ENCODE measurements around the gene MYL11.

MYL11 gene

DNA sequence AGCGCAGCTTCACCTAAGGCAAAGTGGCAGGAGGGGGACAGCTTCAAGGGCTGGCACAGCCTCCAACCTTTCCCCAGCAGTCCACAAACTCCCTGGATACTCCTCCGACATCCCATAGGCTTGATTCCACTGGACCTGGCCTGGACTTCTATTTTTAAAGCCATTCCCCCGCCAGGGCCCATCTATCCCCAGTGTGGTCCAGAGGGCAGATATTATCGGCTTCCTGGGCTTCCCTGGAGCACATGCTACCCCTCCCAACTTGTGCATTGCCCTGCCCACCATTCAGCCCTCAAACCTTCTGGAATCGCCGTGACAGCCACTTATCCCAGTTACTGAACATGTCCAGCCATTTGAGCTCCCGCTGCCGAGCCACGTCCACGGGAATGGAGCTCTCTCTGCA, 9.4 kb upstream of the MYL11 start:
- no CpG with 5 or more reads among the region's 10 CpGs for WGBS, 2 donors (ENCODE audit: extremely low coverage in 2 of 2, insufficient read length in 2 of 2, insufficient replicate concordance in 1 of 2)
- no peak overlapping the region for H3K4ac ChIP-seq (ENCODE audit: low read length)
- H3K27me3 ChIP-seq (ENCODE audit: control insufficient read depth in 3 of 3, insufficient read depth in 3 of 3, low read depth in 1 of 3, low read length in 3 of 3), result no peaks in the 10 kb centered on the region
- peaks cover 6 to 52% of the 10 kb centered on the region in 2 donors for H3K36me3 ChIP-seq (replicated peaks in 1 of 2; ENCODE audit: control insufficient read depth in 2 of 2, insufficient read depth in 2 of 2, low read length in 2 of 2)
- no peak overlapping the region for H2BK15ac ChIP-seq (ENCODE audit: low read length)
- no peak overlapping the region for H3K14ac ChIP-seq (ENCODE audit: low read length)
- H3K4me2 ChIP-seq (ENCODE audit: insufficient read depth, low read length, poor library complexity, severe bottlenecking), result no peak overlapping the region
- no peak overlapping the region for H3K23ac ChIP-seq (ENCODE audit: low read depth, low read length, poor library complexity)
- no peak for DNase-seq (ENCODE audit: low spot score)
- H4K8ac ChIP-seq (ENCODE audit: low read depth, low read length), result no peak overlapping the region
- H3K4me1 ChIP-seq (ENCODE audit: control insufficient read depth in 2 of 2, insufficient read depth in 1 of 2, low read depth in 1 of 2, low read length in 2 of 2), result peaks cover 14 to 16% of the 10 kb centered on the region in 2 donors
- no peak overlapping the region for H2BK120ac ChIP-seq (ENCODE audit: low read depth, low read length)
- H2BK12ac ChIP-seq (ENCODE audit: low read length), result no peak overlapping the region
- no peak overlapping the region for H2AFZ ChIP-seq (ENCODE audit: low read length)
- H4K91ac ChIP-seq (ENCODE audit: low read depth, low read length, poor library complexity), result no peak overlapping the region
- no peak overlapping the region for H2AK5ac ChIP-seq (ENCODE audit: low read depth, low read length)
- no peaks in the 10 kb centered on the region for H3K9me3 ChIP-seq (replicated peaks in 1 of 2; ENCODE audit: control insufficient read depth in 2 of 2, insufficient read depth in 1 of 2, low read depth in 1 of 2, low read length in 2 of 2)
- H3K79me1 ChIP-seq (ENCODE audit: low read depth, low read length), result peaks cover 12% of the 10 kb centered on the region
- H2BK5ac ChIP-seq (ENCODE audit: low read length), result no peak overlapping the region
- no peak overlapping the region for H3K9ac ChIP-seq (ENCODE audit: low read depth, low read length, poor library complexity)
- H3K4me3 ChIP-seq (ENCODE audit: low read length in 2 of 2), result no peak overlapping the region
- no peak overlapping the region for H3K27ac ChIP-seq (replicated peaks; ENCODE audit: low read length)
- no peak overlapping the region for H3K18ac ChIP-seq (ENCODE audit: low read length)

DNA sequence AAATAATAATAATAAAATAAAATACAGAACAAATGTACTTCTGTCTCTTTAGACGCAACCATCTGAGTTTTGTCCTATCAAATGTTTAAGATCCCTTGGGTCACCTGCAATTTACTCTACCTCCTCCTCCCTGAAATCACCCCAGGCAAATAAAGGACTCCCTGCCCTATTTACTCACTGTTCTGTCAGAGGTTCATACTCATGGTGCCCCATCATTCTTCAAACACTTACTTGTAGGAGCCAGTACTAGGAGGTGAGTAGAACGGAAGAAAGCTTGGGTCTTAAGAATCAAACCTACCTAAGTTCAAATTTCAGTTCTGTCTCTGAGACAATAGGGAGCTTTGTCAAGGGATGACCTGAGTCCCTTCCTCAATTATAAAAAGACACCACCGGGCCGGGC, 8.1 kb upstream of the MYL11 start:
- H3K4ac ChIP-seq (ENCODE audit: low read length), result no peak overlapping the region
- no peak overlapping the region for H2BK12ac ChIP-seq (ENCODE audit: low read length)
- no peak overlapping the region for H3K14ac ChIP-seq (ENCODE audit: low read length)
- H2BK15ac ChIP-seq (ENCODE audit: low read length), result no peak overlapping the region
- no CpG with 5 or more reads among the region's 4 CpGs for WGBS, 2 donors (ENCODE audit: extremely low coverage in 2 of 2, insufficient read length in 2 of 2, insufficient replicate concordance in 1 of 2)
- no peak overlapping the region for H3K18ac ChIP-seq (ENCODE audit: low read length)
- H3K4me1 ChIP-seq (ENCODE audit: control insufficient read depth in 2 of 2, insufficient read depth in 1 of 2, low read depth in 1 of 2, low read length in 2 of 2), result peaks cover 17 to 19% of the 10 kb centered on the region in 2 donors
- no peak overlapping the region for H2BK5ac ChIP-seq (ENCODE audit: low read length)
- H2AFZ ChIP-seq (ENCODE audit: low read length), result no peak overlapping the region
- H3K23ac ChIP-seq (ENCODE audit: low read depth, low read length, poor library complexity), result no peak overlapping the region
- H2AK5ac ChIP-seq (ENCODE audit: low read depth, low read length), result no peak overlapping the region
- no peak overlapping the region for H3K4me2 ChIP-seq (ENCODE audit: insufficient read depth, low read length, poor library complexity, severe bottlenecking)
- no peaks in the 10 kb centered on the region for H3K9me3 ChIP-seq (replicated peaks in 1 of 2; ENCODE audit: control insufficient read depth in 2 of 2, insufficient read depth in 1 of 2, low read depth in 1 of 2, low read length in 2 of 2)
- H3K4me3 ChIP-seq (ENCODE audit: low read length in 2 of 2), result no peak overlapping the region
- H2BK120ac ChIP-seq (ENCODE audit: low read depth, low read length), result no peak overlapping the region
- peaks cover 6 to 43% of the 10 kb centered on the region in 2 donors for H3K36me3 ChIP-seq (replicated peaks in 1 of 2; ENCODE audit: control insufficient read depth in 2 of 2, insufficient read depth in 2 of 2, low read length in 2 of 2)
- H3K27ac ChIP-seq (replicated peaks; ENCODE audit: low read length), result no peak overlapping the region
- H3K79me1 ChIP-seq (ENCODE audit: low read depth, low read length), result peaks cover 12% of the 10 kb centered on the region
- H4K8ac ChIP-seq (ENCODE audit: low read depth, low read length), result no peak overlapping the region
- H3K27me3 ChIP-seq (ENCODE audit: control insufficient read depth in 3 of 3, insufficient read depth in 3 of 3, low read depth in 1 of 3, low read length in 3 of 3), result no peaks in the 10 kb centered on the region
- H3K9ac ChIP-seq (ENCODE audit: low read depth, low read length, poor library complexity), result no peak overlapping the region
- DNase-seq (ENCODE audit: low spot score), result no peak
- no peak overlapping the region for H4K91ac ChIP-seq (ENCODE audit: low read depth, low read length, poor library complexity)

DNA sequence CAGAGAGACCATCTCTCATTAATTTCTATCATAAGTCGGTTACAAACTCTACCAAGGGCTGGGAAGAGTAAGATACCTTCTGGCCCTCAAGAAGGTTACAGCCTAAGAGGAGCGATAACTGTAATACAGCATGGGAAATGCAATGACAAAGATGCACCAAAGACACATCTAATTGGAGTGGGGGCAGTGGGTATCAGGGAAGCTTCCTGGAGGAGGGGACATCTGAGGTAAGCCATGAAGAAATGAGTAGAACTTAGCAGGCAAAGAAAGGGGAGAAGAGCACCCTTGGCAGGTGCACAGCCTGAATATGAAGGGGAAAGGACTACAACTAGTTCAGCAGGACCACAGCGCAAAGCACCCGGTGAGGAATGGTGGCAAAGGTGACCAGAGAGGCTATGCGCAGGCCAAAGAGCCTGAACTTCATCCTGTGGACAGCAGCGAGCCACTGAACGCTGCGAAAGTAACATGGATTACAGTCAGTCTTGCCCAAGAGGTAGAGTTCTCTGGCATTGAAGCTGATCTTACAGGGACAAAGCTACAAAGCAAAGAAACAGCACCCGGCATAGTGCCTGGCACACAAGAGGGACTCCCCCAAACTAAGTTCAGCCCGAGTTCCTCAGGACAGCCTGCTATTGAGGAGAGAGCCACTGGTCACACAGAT, 7.1 kb upstream of the MYL11 start:
- H4K8ac ChIP-seq (ENCODE audit: low read depth, low read length), result no peak overlapping the region
- H3K23ac ChIP-seq (ENCODE audit: low read depth, low read length, poor library complexity), result no peak overlapping the region
- H3K9ac ChIP-seq (ENCODE audit: low read depth, low read length, poor library complexity), result no peak overlapping the region
- H2BK12ac ChIP-seq (ENCODE audit: low read length), result no peak overlapping the region
- H3K9me3 ChIP-seq (replicated peaks in 1 of 2; ENCODE audit: control insufficient read depth in 2 of 2, insufficient read depth in 1 of 2, low read depth in 1 of 2, low read length in 2 of 2), result no peaks in the 10 kb centered on the region
- H3K18ac ChIP-seq (ENCODE audit: low read length), result no peak overlapping the region
- no peak for DNase-seq (ENCODE audit: low spot score)
- no CpG with 5 or more reads among the region's 10 CpGs for WGBS, 2 donors (ENCODE audit: extremely low coverage in 2 of 2, insufficient read length in 2 of 2, insufficient replicate concordance in 1 of 2)
- H3K79me1 ChIP-seq (ENCODE audit: low read depth, low read length), result peaks cover 10% of the 10 kb centered on the region
- no peak overlapping the region for H2AFZ ChIP-seq (ENCODE audit: low read length)
- H3K27me3 ChIP-seq (ENCODE audit: control insufficient read depth in 3 of 3, insufficient read depth in 3 of 3, low read depth in 1 of 3, low read length in 3 of 3), result no peaks in the 10 kb centered on the region
- H3K36me3 ChIP-seq (replicated peaks in 1 of 2; ENCODE audit: control insufficient read depth in 2 of 2, insufficient read depth in 2 of 2, low read length in 2 of 2), result peaks cover 4 to 39% of the 10 kb centered on the region in 2 donors
- no peak overlapping the region for H3K14ac ChIP-seq (ENCODE audit: low read length)
- no peak overlapping the region for H3K4me2 ChIP-seq (ENCODE audit: insufficient read depth, low read length, poor library complexity, severe bottlenecking)
- no peak overlapping the region for H4K91ac ChIP-seq (ENCODE audit: low read depth, low read length, poor library complexity)
- no peak overlapping the region for H2BK15ac ChIP-seq (ENCODE audit: low read length)
- no peak overlapping the region for H2AK5ac ChIP-seq (ENCODE audit: low read depth, low read length)
- no peak overlapping the region for H2BK5ac ChIP-seq (ENCODE audit: low read length)
- H3K4me3 ChIP-seq (ENCODE audit: low read length in 2 of 2), result peak overlapping the region in 1 of 2 donors; percentile 82
- H3K27ac ChIP-seq (replicated peaks; ENCODE audit: low read length), result no peak overlapping the region
- H2BK120ac ChIP-seq (ENCODE audit: low read depth, low read length), result no peak overlapping the region
- H3K4me1 ChIP-seq (ENCODE audit: control insufficient read depth in 2 of 2, insufficient read depth in 1 of 2, low read depth in 1 of 2, low read length in 2 of 2), result peaks cover 19 to 23% of the 10 kb centered on the region in 2 donors
- no peak overlapping the region for H3K4ac ChIP-seq (ENCODE audit: low read length)

- Histone ChIP-seq H3K36me3 (replicated peaks in 1 of 2; ENCODE audit: control insufficient read depth in 2 of 2, insufficient read depth in 2 of 2, low read length in 2 of 2) (peaks cover 4 to 31% of the 10 kb centered on the region in 2 donors), H4K91ac (ENCODE audit: low read depth, low read length, poor library complexity) (no peak overlapping the region), H2BK5ac (ENCODE audit: low read length) (no peak overlapping the region), H3K23ac (ENCODE audit: low read depth, low read length, poor library complexity) (no peak overlapping the region), H3K4me3 (ENCODE audit: low read length in 2 of 2) (peak overlapping the region; percentile 82 to 87), H3K4me2 (ENCODE audit: insufficient read depth, low read length, poor library complexity, severe bottlenecking) (peak overlapping the region; percentile 95), H3K27me3 (ENCODE audit: control insufficient read depth in 3 of 3, insufficient read depth in 3 of 3, low read depth in 1 of 3, low read length in 3 of 3) (no peaks in the 10 kb centered on the region), H2AFZ (ENCODE audit: low read length) (no peak overlapping the region), H4K8ac (ENCODE audit: low read depth, low read length) (no peak overlapping the region), H3K4me1 (ENCODE audit: control insufficient read depth in 2 of 2, insufficient read depth in 1 of 2, low read depth in 1 of 2, low read length in 2 of 2) (peaks cover 19 to 23% of the 10 kb centered on the region in 2 donors), H2BK15ac (ENCODE audit: low read length) (no peak overlapping the region), H3K79me1 (ENCODE audit: low read depth, low read length) (peaks cover 10% of the 10 kb centered on the region), H3K14ac (ENCODE audit: low read length) (no peak overlapping the region), H2AK5ac (ENCODE audit: low read depth, low read length) (no peak overlapping the region), H3K27ac (replicated peaks; ENCODE audit: low read length) (no peak overlapping the region), H2BK120ac (ENCODE audit: low read depth, low read length) (no peak overlapping the region), H3K9me3 (replicated peaks in 1 of 2; ENCODE audit: control insufficient read depth in 2 of 2, insufficient read depth in 1 of 2, low read depth in 1 of 2, low read length in 2 of 2) (no peaks in the 10 kb centered on the region), H2BK12ac (ENCODE audit: low read length) (peak overlapping the region; percentile 91), H3K4ac (ENCODE audit: low read length) (no peak overlapping the region), H3K9ac (ENCODE audit: low read depth, low read length, poor library complexity) (peak overlapping the region; percentile 64), H3K18ac (ENCODE audit: low read length) (peak overlapping the region; percentile 53)
- DNase-seq (ENCODE audit: low spot score), result no peak
- no CpG with 5 or more reads among the region's 8 CpGs for WGBS, 2 donors (ENCODE audit: extremely low coverage in 2 of 2, insufficient read length in 2 of 2, insufficient replicate concordance in 1 of 2)
These were observed 6.3 kb upstream of the MYL11 start for GRCh38 chr16:30368122-30368791.

All from neuronal stem cell (in vitro differentiated cells).